DND-41 (cell line): ENCODE measurements around the gene DEFB129.
A peak's percentile ranks its signal among the peaks of the same experiment; 100 is the strongest.

ENCODE experiments used
- ATAC-seq: fragments of 200-7000 bp; cut with Tn5 transposase; 3 replicates; pipeline ENCODE4 v1.9.1; 2021; ENCODE audit warnings: low read depth; ENCODE audit not compliant: insufficient read depth
- DNase-seq: peaks from one replicate; pipeline ENCODE4 v3.0.0-alpha.2; 2020
- H2AFZ ChIP-seq: 2 replicates; pipeline ENCODE4 v1.6.0; 2012; ENCODE audit warnings: low read depth, low read length
- H3K27ac ChIP-seq: 2 replicates; pipeline ENCODE4 v1.5.1; 2012; ENCODE audit warnings: low read length, inconsistent platforms
- H3K27me3 ChIP-seq: fragments of 200-600 bp; sonication (generic); 2 replicates; pipeline ENCODE4 v1.6.0; 2012; ENCODE audit warnings: low read length, mild to moderate bottlenecking, inconsistent platforms; ENCODE audit not compliant: insufficient read depth, poor library complexity
- H3K36me3 ChIP-seq: 2 replicates; pipeline ENCODE4 v1.5.1; 2012; ENCODE audit warnings: low read length, inconsistent platforms; ENCODE audit not compliant: insufficient read depth
- H3K4me1 ChIP-seq: 2 replicates; pipeline ENCODE4 v1.5.1; 2012; ENCODE audit warnings: mild to moderate bottlenecking, low read length; ENCODE audit not compliant: insufficient read depth
- H3K4me2 ChIP-seq: 2 replicates; pipeline ENCODE4 v1.6.0; 2012; ENCODE audit warnings: mild to moderate bottlenecking, moderate library complexity, low read length, inconsistent platforms; ENCODE audit not compliant: insufficient read depth
- H3K4me3 ChIP-seq, 2 experiments: fragments of 200-600 bp in 1 of 2; shearing (Covaris generic) in 1 of 2; 2 replicates each; pipeline ENCODE4 v1.5.1; 2012 to 2016; ENCODE audit warnings: inconsistent platforms in 2 of 2, low read length in 2 of 2, mild to moderate bottlenecking in 2 of 2, low read depth in 1 of 2, moderate library complexity in 1 of 2
- H3K79me2 ChIP-seq: 2 replicates; pipeline ENCODE4 v1.6.0; 2012; ENCODE audit warnings: low read length, inconsistent platforms; ENCODE audit not compliant: insufficient read depth
- H3K9ac ChIP-seq: 2 replicates; pipeline ENCODE4 v1.6.0; 2012; ENCODE audit warnings: low read depth, mild to moderate bottlenecking, inconsistent platforms, low read length, moderate library complexity
- H3K9me3 ChIP-seq: 2 replicates; pipeline ENCODE4 v1.5.1; 2012; ENCODE audit warnings: low read length, moderate library complexity, mild to moderate bottlenecking, inconsistent platforms; ENCODE audit not compliant: insufficient read depth, severe bottlenecking
- H4K20me1 ChIP-seq: 2 replicates; pipeline ENCODE4 v1.6.0; 2012; ENCODE audit warnings: low read length; ENCODE audit not compliant: insufficient read depth
- EZH2 ChIP-seq: IDR thresholded peaks from 3 replicates; pipeline ENCODE4 v1.6.1; 2012; ENCODE audit warnings: borderline replicate concordance, low read depth, mild to moderate bottlenecking, moderate library complexity, low read length, inconsistent platforms; ENCODE audit not compliant: severe bottlenecking
- TF ChIP-seq, protein P1 (sequence below): IDR thresholded peaks from 2 replicates; pipeline ENCODE4 v1.5.1; 2012; ENCODE audit warnings: borderline replicate concordance, low read length, moderate library complexity, mild to moderate bottlenecking; ENCODE audit not compliant: poor library complexity, severe bottlenecking; ENCODE audit errors: extremely low read depth

The DEFB129 gene

GRCh38 chr20:266596-267562 lies 39.8 kb downstream of the DEFB129 start:
- H2AFZ ChIP-seq: peak overlapping the region; percentile 96
- no peak for TF ChIP-seq EZH2
- TF ChIP-seq, protein P1, sequence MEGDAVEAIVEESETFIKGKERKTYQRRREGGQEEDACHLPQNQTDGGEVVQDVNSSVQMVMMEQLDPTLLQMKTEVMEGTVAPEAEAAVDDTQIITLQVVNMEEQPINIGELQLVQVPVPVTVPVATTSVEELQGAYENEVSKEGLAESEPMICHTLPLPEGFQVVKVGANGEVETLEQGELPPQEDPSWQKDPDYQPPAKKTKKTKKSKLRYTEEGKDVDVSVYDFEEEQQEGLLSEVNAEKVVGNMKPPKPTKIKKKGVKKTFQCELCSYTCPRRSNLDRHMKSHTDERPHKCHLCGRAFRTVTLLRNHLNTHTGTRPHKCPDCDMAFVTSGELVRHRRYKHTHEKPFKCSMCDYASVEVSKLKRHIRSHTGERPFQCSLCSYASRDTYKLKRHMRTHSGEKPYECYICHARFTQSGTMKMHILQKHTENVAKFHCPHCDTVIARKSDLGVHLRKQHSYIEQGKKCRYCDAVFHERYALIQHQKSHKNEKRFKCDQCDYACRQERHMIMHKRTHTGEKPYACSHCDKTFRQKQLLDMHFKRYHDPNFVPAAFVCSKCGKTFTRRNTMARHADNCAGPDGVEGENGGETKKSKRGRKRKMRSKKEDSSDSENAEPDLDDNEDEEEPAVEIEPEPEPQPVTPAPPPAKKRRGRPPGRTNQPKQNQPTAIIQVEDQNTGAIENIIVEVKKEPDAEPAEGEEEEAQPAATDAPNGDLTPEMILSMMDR: peak; percentile 99
- H3K27me3 ChIP-seq: peaks cover 9% of the 10 kb centered on the region
- no peaks in the 10 kb centered on the region for H3K36me3 ChIP-seq
- H3K4me2 ChIP-seq: peak overlapping the region; percentile 85
- peak overlapping the region; percentile 52 for H3K9ac ChIP-seq
- ATAC-seq (peak; percentile 96), DNase-seq (peak; percentile 90)
- H3K4me3 ChIP-seq: peak overlapping the region; percentile 1 to 60; a peak in 3 of 4 replicates
- H3K9me3 ChIP-seq: no peaks in the 10 kb centered on the region
- no peaks in the 10 kb centered on the region for H3K79me2 ChIP-seq
- peak overlapping the region; percentile 25; the same call in 1 of the 2 replicates for H3K27ac ChIP-seq
- no peaks in the 10 kb centered on the region for H4K20me1 ChIP-seq
- peaks cover 13% of the 10 kb centered on the region for H3K4me1 ChIP-seq

GRCh38 chr20:270517-270916 lies 43.5 kb downstream of the DEFB129 start:
- Histone ChIP-seq H3K36me3 (peaks cover 4% of the 10 kb centered on the region; the same call in 1 of the 2 replicates), H3K4me3 (no peak overlapping the region), H4K20me1 (no peaks in the 10 kb centered on the region), H3K27ac (no peak overlapping the region), H3K4me2 (no peak overlapping the region), H3K27me3 (peaks cover 4% of the 10 kb centered on the region), H3K9me3 (no peaks in the 10 kb centered on the region), H3K9ac (no peak overlapping the region), H3K4me1 (peaks cover 13% of the 10 kb centered on the region), H3K79me2 (no peaks in the 10 kb centered on the region), H2AFZ (no peak overlapping the region)
- TF ChIP-seq, protein P1: no peak
- no peak for TF ChIP-seq EZH2
- DNase-seq (no peak), ATAC-seq (no peak)

DNA sequence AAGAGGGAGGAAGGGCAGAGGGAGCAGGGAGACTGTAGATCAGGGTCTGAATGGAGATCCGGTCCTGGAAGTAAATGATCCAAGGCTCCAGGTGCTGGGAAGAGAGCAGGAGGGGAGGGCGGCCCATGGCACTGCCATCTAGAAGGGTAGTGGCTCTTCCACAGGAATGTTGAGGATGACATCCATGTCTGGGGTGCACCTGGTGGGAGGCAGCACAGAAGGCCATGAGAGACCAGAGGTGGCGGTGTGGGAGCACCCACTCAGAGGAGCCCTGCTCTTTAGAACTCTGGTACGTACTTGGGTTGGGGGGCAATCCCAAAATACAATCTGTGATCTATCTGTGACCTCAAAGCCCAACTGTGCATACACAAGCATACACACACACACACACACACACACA lies 44.0 kb downstream of the DEFB129 start:
- H2AFZ ChIP-seq: no peak overlapping the region
- no peaks in the 10 kb centered on the region for H3K79me2 ChIP-seq
- TF ChIP-seq, protein P1: no peak
- no peak for TF ChIP-seq EZH2
- H3K9me3 ChIP-seq: no peaks in the 10 kb centered on the region
- no peak overlapping the region for H3K9ac ChIP-seq
- peaks cover 4% of the 10 kb centered on the region for H3K27me3 ChIP-seq
- H3K4me1 ChIP-seq: peaks cover 13% of the 10 kb centered on the region
- no peak overlapping the region for H3K4me2 ChIP-seq
- no peak overlapping the region for H3K4me3 ChIP-seq
- no peak overlapping the region for H3K27ac ChIP-seq
- no peak for DNase-seq
- H3K36me3 ChIP-seq: peaks cover 10% of the 10 kb centered on the region; the same call in 1 of the 2 replicates
- no peak for ATAC-seq
- no peaks in the 10 kb centered on the region for H4K20me1 ChIP-seq
